ENCODE results near the gene USH2A.
"Not testable (repeated sequence)": the region's sequence is repeated elsewhere in the genome, so short reads cannot be mapped to it uniquely, and the experiment has no call there.

USH2A gene

DNA sequence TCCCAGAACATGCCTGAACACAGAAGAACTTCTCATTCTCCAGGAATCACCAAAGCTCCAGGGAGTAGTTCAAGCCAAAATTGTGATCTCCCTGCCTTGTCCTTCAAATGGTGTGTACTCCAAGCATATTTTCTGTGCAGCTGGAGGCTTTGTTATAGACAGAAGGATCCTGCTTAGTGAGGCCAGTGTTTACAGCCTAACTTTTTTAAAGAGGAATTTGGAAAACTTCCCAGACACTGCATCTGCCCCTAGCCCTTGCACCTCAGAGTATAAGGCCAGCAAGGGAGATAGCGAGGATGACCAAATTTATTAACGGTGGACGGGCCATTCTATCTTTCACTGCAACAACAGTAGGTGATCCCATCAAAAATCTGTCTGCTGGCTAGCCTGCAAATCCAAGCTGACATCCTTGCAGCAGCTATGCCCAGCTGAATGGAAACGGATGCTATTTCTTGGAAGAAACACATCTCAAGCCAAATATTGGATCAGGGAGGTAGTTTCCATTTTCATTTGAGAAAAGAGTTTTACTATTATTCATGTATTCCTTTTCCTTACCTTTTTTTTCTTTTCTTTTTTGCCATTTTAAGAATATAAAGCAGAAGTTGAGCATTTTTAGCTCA lies 249.8 kb downstream of the USH2A start:
- TF ChIP-seq, protein P1, sequence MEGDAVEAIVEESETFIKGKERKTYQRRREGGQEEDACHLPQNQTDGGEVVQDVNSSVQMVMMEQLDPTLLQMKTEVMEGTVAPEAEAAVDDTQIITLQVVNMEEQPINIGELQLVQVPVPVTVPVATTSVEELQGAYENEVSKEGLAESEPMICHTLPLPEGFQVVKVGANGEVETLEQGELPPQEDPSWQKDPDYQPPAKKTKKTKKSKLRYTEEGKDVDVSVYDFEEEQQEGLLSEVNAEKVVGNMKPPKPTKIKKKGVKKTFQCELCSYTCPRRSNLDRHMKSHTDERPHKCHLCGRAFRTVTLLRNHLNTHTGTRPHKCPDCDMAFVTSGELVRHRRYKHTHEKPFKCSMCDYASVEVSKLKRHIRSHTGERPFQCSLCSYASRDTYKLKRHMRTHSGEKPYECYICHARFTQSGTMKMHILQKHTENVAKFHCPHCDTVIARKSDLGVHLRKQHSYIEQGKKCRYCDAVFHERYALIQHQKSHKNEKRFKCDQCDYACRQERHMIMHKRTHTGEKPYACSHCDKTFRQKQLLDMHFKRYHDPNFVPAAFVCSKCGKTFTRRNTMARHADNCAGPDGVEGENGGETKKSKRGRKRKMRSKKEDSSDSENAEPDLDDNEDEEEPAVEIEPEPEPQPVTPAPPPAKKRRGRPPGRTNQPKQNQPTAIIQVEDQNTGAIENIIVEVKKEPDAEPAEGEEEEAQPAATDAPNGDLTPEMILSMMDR (conservative IDR thresholded peaks at IDR 0.05; ENCODE audit: low read depth): no peak
- POLR2A ChIA-PET (ENCODE audit: low non-redundant PET): no interaction called here
- CTCF ChIA-PET: interaction anchor here (1.1 kb wide), 1 partner anchor 48 kb away, joined by 4 read pairs; no protein-coding TSS in a partner anchor
- no peak for DNase-seq (ENCODE audit: low spot score)
- no peak overlapping the region for H3K27ac ChIP-seq

DNA sequence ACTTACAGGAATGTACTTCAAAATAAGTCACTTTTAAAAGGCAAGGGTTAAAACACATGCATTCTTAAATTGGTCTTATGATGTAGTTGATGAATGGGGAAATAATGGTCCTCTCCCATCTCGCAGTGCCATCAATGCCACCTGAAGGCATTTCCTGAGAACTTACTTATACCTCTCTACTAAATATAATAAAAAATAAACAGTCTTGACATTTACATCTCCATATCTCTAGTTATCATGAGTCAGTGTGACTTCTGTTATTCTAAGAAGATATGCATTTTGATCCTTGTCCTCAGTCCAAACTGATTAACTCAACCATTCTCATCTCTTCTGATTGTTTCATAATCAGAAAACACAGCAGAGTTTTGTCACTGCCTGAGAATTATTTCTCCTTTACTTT lies 253.9 kb downstream of the USH2A start:
- TF ChIP-seq, protein P1 (conservative IDR thresholded peaks at IDR 0.05; ENCODE audit: low read depth): no peak
- no peak overlapping the region for H3K27ac ChIP-seq
- POLR2A ChIA-PET (ENCODE audit: low non-redundant PET): no interaction called here
- CTCF ChIA-PET: no interaction called here
- no peak for DNase-seq (ENCODE audit: low spot score)

DNA sequence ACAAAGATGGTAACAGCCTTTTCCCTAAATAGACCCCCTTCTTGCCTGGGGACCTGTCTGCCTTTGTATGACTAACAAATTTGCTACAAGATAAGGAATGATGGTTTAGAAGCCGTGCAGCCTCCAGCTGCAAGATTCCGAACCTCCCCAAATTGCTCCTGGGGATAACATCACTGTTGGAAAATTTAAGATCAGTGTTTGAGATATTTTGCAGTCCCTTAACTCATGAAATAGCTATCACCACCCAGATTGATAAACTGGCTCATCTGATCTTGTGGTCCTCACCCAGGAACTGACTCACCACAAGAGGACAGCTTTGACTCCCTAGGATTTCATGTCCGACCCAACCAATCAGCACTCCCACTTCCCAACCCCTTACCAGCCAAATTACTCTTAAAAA lies 254.7 kb downstream of the USH2A start:
- H3K27ac ChIP-seq: no peak overlapping the region
- ChIA-PET POLR2A (ENCODE audit: low non-redundant PET) (no interaction called here), CTCF (interaction anchor here (0.7 kb wide), 1 partner anchor 44 kb away, joined by 3 read pairs; no protein-coding TSS in a partner anchor)
- TF ChIP-seq, protein P1 (conservative IDR thresholded peaks at IDR 0.05; ENCODE audit: low read depth): no peak
- DNase-seq (ENCODE audit: low spot score): no peak

DNA sequence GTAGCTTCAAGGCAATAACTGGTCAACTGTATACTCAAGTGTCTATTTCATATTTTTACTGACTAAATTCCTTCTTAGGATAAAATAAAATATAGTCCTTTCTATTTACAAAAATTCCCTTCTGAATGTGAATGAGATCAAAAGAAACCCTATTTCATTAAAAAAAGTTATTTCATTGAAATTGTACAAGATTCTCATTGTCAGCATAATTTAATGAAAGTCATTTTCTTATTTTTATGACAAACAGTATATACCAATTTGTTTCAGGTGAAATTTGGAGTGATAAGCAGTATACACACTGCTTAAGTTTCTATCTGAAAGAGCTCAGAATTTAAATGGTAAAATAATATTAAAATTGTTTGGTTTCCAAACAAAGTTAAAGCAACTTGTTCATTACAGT lies 269.2 kb downstream of the USH2A start:
- no peak overlapping the region for H3K27ac ChIP-seq
- TF ChIP-seq, protein P1 (conservative IDR thresholded peaks at IDR 0.05; ENCODE audit: low read depth): no peak
- POLR2A ChIA-PET (ENCODE audit: low non-redundant PET): no interaction called here
- CTCF ChIA-PET: interaction anchor here (1.2 kb wide), 1 partner anchor 67 kb away, joined by 4 read pairs; no protein-coding TSS in a partner anchor
- DNase-seq (ENCODE audit: low spot score): no peak

DNA sequence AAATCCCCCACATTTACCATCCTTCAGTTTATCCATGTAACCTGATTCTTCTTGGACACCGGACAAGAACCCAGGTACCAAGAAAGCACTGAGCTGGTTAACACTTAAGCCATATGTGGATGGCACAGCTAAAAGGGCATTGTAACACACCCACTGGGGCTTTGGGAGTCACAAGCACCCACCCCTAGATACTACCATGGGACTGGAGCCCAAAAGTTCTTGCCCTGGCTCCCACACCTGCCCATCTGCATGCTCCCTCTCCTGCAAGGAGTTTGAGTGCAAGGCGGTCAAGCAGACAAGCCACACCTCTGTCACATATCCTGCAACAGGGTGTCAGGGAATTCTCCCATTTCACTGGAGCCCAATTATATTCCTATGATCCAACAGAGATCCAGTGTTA lies 270.1 kb downstream of the USH2A start:
- no peak for DNase-seq (ENCODE audit: low spot score)
- CTCF ChIA-PET: interaction anchor here (0.7 kb wide), 1 partner anchor 549 kb away, joined by 3 read pairs; no protein-coding TSS in a partner anchor
- H3K27ac ChIP-seq: no peak overlapping the region
- TF ChIP-seq, protein P1 (conservative IDR thresholded peaks at IDR 0.05; ENCODE audit: low read depth): no peak
- POLR2A ChIA-PET (ENCODE audit: low non-redundant PET): no interaction called here

DNA sequence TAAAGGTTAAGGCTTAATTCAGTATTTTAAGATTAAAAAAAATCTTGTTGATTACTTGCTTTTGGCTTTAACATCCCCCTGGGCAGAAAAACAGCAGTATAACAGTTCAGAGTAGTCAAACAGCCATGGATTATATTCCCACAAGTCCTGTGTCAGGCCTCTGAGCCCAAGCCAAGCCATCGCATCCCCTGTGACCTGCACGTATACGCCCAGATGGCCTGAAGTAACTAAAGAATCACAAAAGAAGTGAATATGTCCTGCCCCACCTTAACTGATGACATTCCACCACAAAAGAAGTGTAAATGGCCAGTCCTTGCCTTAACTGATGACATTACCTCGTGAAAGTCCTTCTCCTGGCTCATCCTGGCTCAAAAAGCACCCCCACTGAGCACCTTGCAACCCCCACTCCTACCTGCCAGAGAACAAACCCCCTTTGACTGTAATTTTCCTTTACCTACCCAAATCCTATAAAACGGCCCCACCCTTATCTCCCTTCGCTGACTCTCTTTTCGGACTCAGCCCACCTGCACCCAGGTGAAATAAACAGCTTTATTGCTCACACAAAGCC lies 277.7 kb downstream of the USH2A start:
- H3K27ac ChIP-seq; POLR2A ChIA-PET (ENCODE audit: low non-redundant PET); DNase-seq (ENCODE audit: low spot score); CTCF ChIA-PET: not testable (repeated sequence)

All from RWPE1 (cell line).